ENCODE measurements around the gene ZNF133. TPM values are rescaled to one million over a fixed set of nuclear protein-coding genes. Genes with fewer than 3 reads are reported as not detected.
A peak's percentile ranks its signal among the peaks of the same experiment; 100 is the strongest.

Gene ZNF133
- total RNA-seq, 6 experiments from 2014 or later, result 2.5 to 6.1 (median 4.8) TPM

GRCh38 chr20:18288749-18289267 is 481 bp downstream of the ZNF133 start:
- TF ChIP-seq POLR2A (IDR thresholded peaks at IDR 0.05) (no peak), CTCF (IDR thresholded peaks at IDR 0.05) (no peak)
- Histone ChIP-seq H3K27ac (peak overlapping the region in 2 of 3 donors; percentile 95 to 96), H3K4me1 (peaks cover 0 to 6% (median 2%) of the 10 kb centered on the region in 4 donors), H3K36me3 (no peaks in the 10 kb centered on the region), H3K27me3 (peaks cover 0 to 6% of the 10 kb centered on the region in 2 donors), H3K9me3 (peaks cover 0 to 5% (median 0%) of the 10 kb centered on the region in 4 donors), H3K4me3 (peak overlapping the region; percentile 70 to 98 (median 96))
- 10% methylated on average over 9 of the region's 19 CpGs for WGBS (ENCODE audit: insufficient coverage, low coverage, low lambda C conversion rate, missing lambda C conversion rate)
- intact Hi-C loops (cut with DNase I), result no loop called here
- ATAC-seq, result peak in 1 of 4 donors; percentile 3
- peak in 1 of 3 donors; percentile 24 for DNase-seq

GRCh38 chr20:18289306-18289705 is 979 bp downstream of the ZNF133 start:
- intact Hi-C loops (cut with DNase I), result no loop called here
- H3K27ac ChIP-seq, result no peak overlapping the region
- peaks cover 0 to 6% (median 2%) of the 10 kb centered on the region in 4 donors for H3K4me1 ChIP-seq
- TF ChIP-seq CTCF (IDR thresholded peaks at IDR 0.05) (no peak), POLR2A (IDR thresholded peaks at IDR 0.05) (no peak)
- WGBS (ENCODE audit: insufficient coverage, low coverage, low lambda C conversion rate, missing lambda C conversion rate), result 69% methylated on average over 6 of the region's 6 CpGs
- peaks cover 0 to under 1% of the 10 kb centered on the region in 2 donors for H3K27me3 ChIP-seq
- peak overlapping the region; percentile 70 to 98 (median 96) for H3K4me3 ChIP-seq
- no peak for DNase-seq
- no peaks in the 10 kb centered on the region for H3K36me3 ChIP-seq
- ATAC-seq, result no peak
- peaks cover 0 to 5% (median 0%) of the 10 kb centered on the region in 4 donors for H3K9me3 ChIP-seq

- Histone ChIP-seq H3K27ac (no peak overlapping the region), H3K4me3 (no peak overlapping the region), H3K36me3 (peaks cover 0 to 2% (median 0%) of the 10 kb centered on the region in 4 donors), H3K9me3 (no peaks in the 10 kb centered on the region), H3K4me1 (no peaks in the 10 kb centered on the region), H3K27me3 (no peaks in the 10 kb centered on the region)
- DNase-seq (no peak), ATAC-seq (no peak)
- TF ChIP-seq CTCF (IDR thresholded peaks at IDR 0.05) (no peak), POLR2A (IDR thresholded peaks at IDR 0.05) (no peak)
- 95% methylated on average over 3 of the region's 3 CpGs for WGBS (ENCODE audit: insufficient coverage, low coverage, low lambda C conversion rate, missing lambda C conversion rate)
- intact Hi-C loops (cut with DNase I), result no loop called here
These were observed 11.0 kb downstream of the ZNF133 start for GRCh38 chr20:18299364-18299763.

- H3K9me3 ChIP-seq, result no peaks in the 10 kb centered on the region
- no peak overlapping the region for H3K4me3 ChIP-seq
- WGBS (ENCODE audit: insufficient coverage, low coverage, low lambda C conversion rate, missing lambda C conversion rate), result 100% methylated on average over 1 of the region's 1 CpG
- no peaks in the 10 kb centered on the region for H3K27me3 ChIP-seq
- peaks cover 0 to 3% (median 0%) of the 10 kb centered on the region in 4 donors for H3K36me3 ChIP-seq
- no peak for DNase-seq
- intact Hi-C loops (cut with DNase I), result no loop called here
- peak in 1 of 4 donors; percentile 5 for TF ChIP-seq CTCF (IDR thresholded peaks at IDR 0.05)
- no peak for TF ChIP-seq POLR2A (IDR thresholded peaks at IDR 0.05)
- ATAC-seq, result no peak
- H3K27ac ChIP-seq, result no peak overlapping the region
- no peaks in the 10 kb centered on the region for H3K4me1 ChIP-seq
These were observed 16.3 kb downstream of the ZNF133 start for GRCh38 chr20:18304618-18305017.
